Activated CD8-positive, alpha-beta memory T cell treated with anti-CD3 and anti-CD28 coated beads for 48 hours (primary cell): ENCODE results near the gene MALRD1.
"Not testable (repeated sequence)": the region's sequence is repeated elsewhere in the genome, so short reads cannot be mapped to it uniquely, and the experiment has no call there.

Experiments used
- DNase-seq, 3 experiments: peaks; one replicate each; pipeline ENCODE4 v3.0.0-alpha.2; 2020; ENCODE audit warnings: low read depth in 2 of 3, low spot score in 2 of 3

Gene MALRD1

GRCh38 chr10:19764111-19764510, 715.5 kb downstream of the MALRD1 start:
- no peak for DNase-seq

GRCh38 chr10:19767876-19768275, 719.3 kb downstream of the MALRD1 start:
- DNase-seq: no peak

GRCh38 chr10:19769826-19770225, 721.2 kb downstream of the MALRD1 start:
- not testable (repeated sequence) for DNase-seq

- DNase-seq: no peak
These were observed 724.4 kb downstream of the MALRD1 start for GRCh38 chr10:19772972-19773371.

- no peak for DNase-seq
These were observed 726.7 kb downstream of the MALRD1 start for GRCh38 chr10:19775296-19775695.

GRCh38 chr10:19777806-19778205, 729.2 kb downstream of the MALRD1 start:
- no peak for DNase-seq

- no peak for DNase-seq
These were observed 730.4 kb downstream of the MALRD1 start for GRCh38 chr10:19778996-19779395.

GRCh38 chr10:19782430-19783089, 734.0 kb downstream of the MALRD1 start:
- no peak for DNase-seq

- no peak for DNase-seq
These were observed 735.1 kb downstream of the MALRD1 start for GRCh38 chr10:19783721-19784120.
